GM12891 (cell line): ENCODE data around the gene MAPKBP1. TPM values are rescaled to one million over a fixed set of nuclear protein-coding genes. Genes with fewer than 3 reads are reported as not detected.
A peak's percentile ranks its signal among the peaks of the same experiment; 100 is the strongest.
"Not testable (repeated sequence)": the region's sequence is repeated elsewhere in the genome, so short reads cannot be mapped to it uniquely, and the experiment has no call there.

Source experiments
- DNase-seq: peaks from one replicate; pipeline ENCODE4 v3.0.0; 2011; ENCODE audit warnings: low spot score; ENCODE audit not compliant: insufficient read length
- FAIRE-seq: peaks from 2 replicates; lab custom pipeline; 2011; peaks lifted over from hg19 to GRCh38; lab: Jason Lieb, UNC
- PAX5 ChIP-seq: IDR thresholded peaks from 2 replicates; pipeline ENCODE4 v1.6.1; 2011; ENCODE audit warnings: low read length, moderate library complexity, mild to moderate bottlenecking; ENCODE audit not compliant: insufficient read depth, severe bottlenecking
- POLR2A ChIP-seq: IDR thresholded peaks from 2 replicates; pipeline ENCODE4 v1.6.1; 2011; ENCODE audit warnings: low read depth, low read length, control low read depth
- POLR2AphosphoS5 ChIP-seq: IDR thresholded peaks from 2 replicates; pipeline ENCODE4 v1.6.1; 2011; ENCODE audit warnings: low read depth, low read length, control low read depth
- POU2F2 ChIP-seq: IDR thresholded peaks from 2 replicates; pipeline ENCODE4 v1.6.1; 2011; ENCODE audit warnings: low read depth, mild to moderate bottlenecking, control low read depth, low read length, moderate library complexity
- SPI1 ChIP-seq: IDR thresholded peaks from 2 replicates; pipeline ENCODE4 v1.6.1; 2011; ENCODE audit warnings: low read depth, low read length, control low read depth
- TAF1 ChIP-seq: IDR thresholded peaks from 2 replicates; pipeline ENCODE4 v1.6.1; 2011; ENCODE audit warnings: low read depth, low read length, control low read depth
- polyA plus RNA-seq: library from polyadenylated mRNA; unstranded; fragments of >200 nt; gene quantifications from one replicate; pipeline ENCODE4 v1.2.1, GENCODE V29; 2012; ENCODE audit warnings: low read depth, missing spikeins, inconsistent platforms; ENCODE audit not compliant: missing spikeins

MAPKBP1 gene
- 7.0 TPM for polyA plus RNA-seq

GRCh38 chr15:41774062-41774881 lies at the start of gene MAPKBP1:
Gene MAPKBP1 (plus strand): TSS chr15:41774484. CDS start chr15:41775276, 792 bp downstream.
- peak; percentile 88 for DNase-seq
- FAIRE-seq: peak; percentile 98
- no peak; the same call in 1 of the 2 replicates for TF ChIP-seq POLR2AphosphoS5
- TF ChIP-seq POU2F2: 0 out of 2 replicates have a peak, but pooled peaks have one; percentile 57
- TF ChIP-seq PAX5: no peak
- peak; percentile 12; the same call in 1 of the 2 replicates for TF ChIP-seq POLR2A
- TF ChIP-seq SPI1: no peak
- TF ChIP-seq TAF1: 0 out of 2 replicates have a peak, but pooled peaks have one; percentile 30

- no peak for FAIRE-seq
- no peak for TF ChIP-seq POLR2A
- no peak for TF ChIP-seq PAX5
- no peak for TF ChIP-seq POU2F2
- no peak for TF ChIP-seq POLR2AphosphoS5
- no peak for TF ChIP-seq TAF1
- no peak for TF ChIP-seq SPI1
These were observed 47.1 kb upstream of the MAPKBP1 start for GRCh38 chr15:41727143-41727542.

GRCh38 chr15:41728061-41728460 lies 46.2 kb upstream of the MAPKBP1 start:
- not testable (repeated sequence) for FAIRE-seq, DNase-seq

More at GRCh38 chr15:41727143-41727542, 47.1 kb upstream of the MAPKBP1 start:
- DNase-seq: no peak

GRCh38 chr15:41730543-41730942 lies 43.7 kb upstream of the MAPKBP1 start:
- FAIRE-seq (peak; percentile 51), DNase-seq (peak; percentile 16)
- TF ChIP-seq TAF1 (no peak), PAX5 (no peak), POLR2AphosphoS5 (no peak), POLR2A (no peak), SPI1 (peak; percentile 90), POU2F2 (no peak)

GRCh38 chr15:41732483-41732882 lies 41.8 kb upstream of the MAPKBP1 start:
- TF ChIP-seq TAF1 (no peak), POLR2AphosphoS5 (no peak), PAX5 (no peak)
- FAIRE-seq (no peak), DNase-seq (no peak)

- TF ChIP-seq POU2F2 (no peak), SPI1 (no peak), PAX5 (no peak), POLR2AphosphoS5 (no peak), TAF1 (no peak), POLR2A (no peak)
- no peak for FAIRE-seq
- DNase-seq: no peak
These were observed 40.2 kb upstream of the MAPKBP1 start for GRCh38 chr15:41734079-41734478.

- FAIRE-seq: no peak
- DNase-seq: no peak
- TF ChIP-seq SPI1 (no peak), POLR2AphosphoS5 (no peak), POU2F2 (no peak), TAF1 (no peak), PAX5 (no peak), POLR2A (no peak)
These were observed 39.2 kb upstream of the MAPKBP1 start for GRCh38 chr15:41735046-41735445.

- DNase-seq, FAIRE-seq: not testable (repeated sequence)
These were observed 38.8 kb upstream of the MAPKBP1 start for GRCh38 chr15:41735492-41735891.

- no peak for TF ChIP-seq POLR2A
- TF ChIP-seq POU2F2: no peak
- no peak for TF ChIP-seq SPI1
- no peak for TF ChIP-seq PAX5
- TF ChIP-seq POLR2AphosphoS5: no peak
- no peak for TF ChIP-seq TAF1
- DNase-seq (no peak), FAIRE-seq (no peak)
These were observed 27.5 kb upstream of the MAPKBP1 start for GRCh38 chr15:41746802-41747201.

GRCh38 chr15:41756198-41756597 lies 18.1 kb upstream of the MAPKBP1 start:
- TF ChIP-seq POU2F2 (no peak), POLR2AphosphoS5 (no peak), PAX5 (no peak), TAF1 (no peak), POLR2A (no peak), SPI1 (no peak)
- FAIRE-seq (no peak), DNase-seq (no peak)
